ENCODE data around the gene PRICKLE2.

DNA sequence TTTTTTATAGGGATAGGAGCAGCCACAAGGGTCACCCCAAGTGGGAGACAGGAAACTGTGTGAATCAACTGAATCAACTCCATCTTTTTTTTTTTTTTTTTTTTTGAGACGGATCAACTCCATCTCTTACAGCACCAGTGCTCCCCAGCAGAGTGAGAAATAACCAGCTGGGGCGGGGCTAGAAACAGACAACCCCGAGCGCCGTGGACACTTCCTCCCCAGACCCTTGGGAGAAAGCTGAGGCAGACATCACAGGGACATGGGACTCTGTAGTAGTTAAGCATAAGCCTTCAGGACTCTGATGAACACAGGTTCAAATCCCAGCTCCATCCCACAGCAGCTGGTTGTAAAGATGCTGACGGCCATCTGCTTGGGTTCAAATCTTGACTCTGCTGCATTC, 75.4 kb downstream of the PRICKLE2 start:
- TF ChIP-seq, protein P1, sequence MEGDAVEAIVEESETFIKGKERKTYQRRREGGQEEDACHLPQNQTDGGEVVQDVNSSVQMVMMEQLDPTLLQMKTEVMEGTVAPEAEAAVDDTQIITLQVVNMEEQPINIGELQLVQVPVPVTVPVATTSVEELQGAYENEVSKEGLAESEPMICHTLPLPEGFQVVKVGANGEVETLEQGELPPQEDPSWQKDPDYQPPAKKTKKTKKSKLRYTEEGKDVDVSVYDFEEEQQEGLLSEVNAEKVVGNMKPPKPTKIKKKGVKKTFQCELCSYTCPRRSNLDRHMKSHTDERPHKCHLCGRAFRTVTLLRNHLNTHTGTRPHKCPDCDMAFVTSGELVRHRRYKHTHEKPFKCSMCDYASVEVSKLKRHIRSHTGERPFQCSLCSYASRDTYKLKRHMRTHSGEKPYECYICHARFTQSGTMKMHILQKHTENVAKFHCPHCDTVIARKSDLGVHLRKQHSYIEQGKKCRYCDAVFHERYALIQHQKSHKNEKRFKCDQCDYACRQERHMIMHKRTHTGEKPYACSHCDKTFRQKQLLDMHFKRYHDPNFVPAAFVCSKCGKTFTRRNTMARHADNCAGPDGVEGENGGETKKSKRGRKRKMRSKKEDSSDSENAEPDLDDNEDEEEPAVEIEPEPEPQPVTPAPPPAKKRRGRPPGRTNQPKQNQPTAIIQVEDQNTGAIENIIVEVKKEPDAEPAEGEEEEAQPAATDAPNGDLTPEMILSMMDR (IDR thresholded peaks at IDR 0.05; ENCODE audit: extremely low read depth in 1 of 2, insufficient read depth in 1 of 2, low read depth in 1 of 2, low read length in 2 of 2) = no peak
- no peak for TF ChIP-seq JUN (IDR thresholded peaks at IDR 0.05; ENCODE audit: borderline replicate concordance, insufficient read depth, insufficient read length, low read depth)
- TF ChIP-seq POLR2A (IDR thresholded peaks at IDR 0.05; ENCODE audit: low read depth, low read length) = no peak
- TF ChIP-seq POLR2AphosphoS5 (IDR thresholded peaks at IDR 0.05; ENCODE audit: insufficient read depth, low read depth, low read length) = no peak
- TF ChIP-seq EZH2 (IDR thresholded peaks at IDR 0.05; ENCODE audit: borderline replicate concordance, low read depth, low read length, severe bottlenecking) = no peak
- no peak for TF ChIP-seq FOS (IDR thresholded peaks at IDR 0.05; ENCODE audit: borderline replicate concordance, insufficient read depth, low read length)
- TF ChIP-seq GATA2 (IDR thresholded peaks at IDR 0.05; ENCODE audit: insufficient read depth, insufficient read length, low read depth, low read length) = no peak
